Stimulated activated CD8-positive, alpha-beta memory T cell treated with anti-CD3 and anti-CD28 coated beads, Interleukin-15, amount 100 ng/mL, for 24 hours (primary cell): ENCODE data around the gene THEMIS2.
"Not testable (repeated sequence)": the region's sequence is repeated elsewhere in the genome, so short reads cannot be mapped to it uniquely, and the experiment has no call there.

Experiments used
- DNase-seq: peaks from one replicate; pipeline ENCODE4 v3.0.0-alpha.2; 2020; ENCODE audit warnings: low read depth

Gene THEMIS2

DNA sequence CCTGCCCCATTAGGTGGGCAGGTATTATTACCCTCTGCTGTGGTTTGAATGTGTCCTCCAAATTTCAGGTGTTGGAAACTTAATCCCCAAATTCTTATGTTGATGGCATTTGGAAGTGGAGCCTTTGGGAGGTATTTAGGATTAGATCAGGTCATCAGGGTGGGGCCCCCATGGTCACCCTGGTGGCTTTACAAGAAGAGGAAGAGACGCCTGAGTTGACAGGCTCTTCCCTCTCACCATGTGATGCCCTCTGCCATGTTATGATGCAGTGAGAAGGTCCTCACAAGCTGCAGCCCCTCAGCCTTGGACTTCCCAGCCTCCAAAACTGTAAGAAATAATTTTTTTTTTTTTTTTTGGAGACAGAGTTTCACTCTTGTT, 8.8 kb upstream of the THEMIS2 start:
- no peak for DNase-seq

- DNase-seq = no peak
Measured at GRCh38 chr1:27864264-27864895, 8.0 kb upstream of the THEMIS2 start.

GRCh38 chr1:27865821-27866220, 6.5 kb upstream of the THEMIS2 start:
- DNase-seq = no peak

- DNase-seq = no peak
Measured at GRCh38 chr1:27868556-27868931, 3.8 kb upstream of the THEMIS2 start.

DNA sequence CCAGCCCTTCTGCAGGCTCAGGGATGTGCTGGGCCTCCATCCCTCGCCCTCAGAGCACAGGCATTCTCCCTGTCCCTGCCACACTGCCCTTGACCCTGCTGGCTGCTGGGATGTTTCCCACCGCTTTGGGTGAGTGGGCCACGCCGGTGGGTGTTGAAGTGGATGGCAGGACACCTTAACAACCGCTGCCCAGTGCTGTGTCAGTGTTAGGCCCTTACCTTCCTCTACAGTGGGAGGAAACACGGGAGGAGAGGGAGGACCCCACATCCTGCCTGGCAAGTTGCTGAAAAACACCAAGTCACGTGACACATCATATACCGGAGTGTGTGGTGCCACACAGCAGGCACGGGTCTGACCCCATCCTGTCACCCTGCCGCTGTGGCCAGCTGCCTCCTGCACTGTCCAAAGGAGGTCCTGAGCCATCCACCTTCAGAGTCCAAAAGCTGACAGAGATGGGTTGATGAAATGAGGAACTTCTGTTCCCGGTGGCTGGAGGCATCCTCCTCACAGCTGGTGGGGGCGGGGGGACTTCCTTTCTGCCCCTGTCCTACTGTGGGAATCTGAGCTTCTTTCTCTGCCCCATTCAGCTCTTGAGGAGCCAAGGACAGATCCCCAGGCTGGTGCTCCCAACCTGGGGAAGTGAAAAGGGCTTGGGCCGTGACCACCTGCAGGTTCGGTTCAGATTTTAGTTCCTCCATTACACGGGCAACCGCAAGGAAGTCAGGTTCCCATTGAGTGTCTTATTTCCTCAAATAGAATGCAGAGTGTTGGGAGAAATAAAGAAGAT, 3.2 kb upstream of the THEMIS2 start:
- DNase-seq = no peak

DNA sequence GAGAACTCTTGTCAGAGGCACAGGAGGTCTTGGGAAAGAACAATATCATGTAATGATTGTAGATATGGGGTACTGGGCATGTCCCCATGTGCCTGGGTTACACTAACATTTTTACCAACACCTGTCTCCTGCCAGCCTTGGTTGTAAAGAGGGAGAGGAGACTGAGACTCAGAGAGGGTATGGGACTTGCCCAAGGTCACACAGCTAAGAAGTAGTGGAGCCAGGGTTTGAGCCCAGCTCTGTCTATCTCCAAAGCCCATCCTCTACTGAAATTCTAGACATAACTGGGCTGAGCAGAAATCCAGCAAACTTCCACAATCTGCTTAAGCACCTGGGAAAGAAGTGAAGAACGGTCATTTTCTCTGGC, 2.6 kb upstream of the THEMIS2 start:
- DNase-seq = no peak

GRCh38 chr1:27871076-27871475, 1.3 kb upstream of the THEMIS2 start:
- not testable (repeated sequence) for DNase-seq

DNA sequence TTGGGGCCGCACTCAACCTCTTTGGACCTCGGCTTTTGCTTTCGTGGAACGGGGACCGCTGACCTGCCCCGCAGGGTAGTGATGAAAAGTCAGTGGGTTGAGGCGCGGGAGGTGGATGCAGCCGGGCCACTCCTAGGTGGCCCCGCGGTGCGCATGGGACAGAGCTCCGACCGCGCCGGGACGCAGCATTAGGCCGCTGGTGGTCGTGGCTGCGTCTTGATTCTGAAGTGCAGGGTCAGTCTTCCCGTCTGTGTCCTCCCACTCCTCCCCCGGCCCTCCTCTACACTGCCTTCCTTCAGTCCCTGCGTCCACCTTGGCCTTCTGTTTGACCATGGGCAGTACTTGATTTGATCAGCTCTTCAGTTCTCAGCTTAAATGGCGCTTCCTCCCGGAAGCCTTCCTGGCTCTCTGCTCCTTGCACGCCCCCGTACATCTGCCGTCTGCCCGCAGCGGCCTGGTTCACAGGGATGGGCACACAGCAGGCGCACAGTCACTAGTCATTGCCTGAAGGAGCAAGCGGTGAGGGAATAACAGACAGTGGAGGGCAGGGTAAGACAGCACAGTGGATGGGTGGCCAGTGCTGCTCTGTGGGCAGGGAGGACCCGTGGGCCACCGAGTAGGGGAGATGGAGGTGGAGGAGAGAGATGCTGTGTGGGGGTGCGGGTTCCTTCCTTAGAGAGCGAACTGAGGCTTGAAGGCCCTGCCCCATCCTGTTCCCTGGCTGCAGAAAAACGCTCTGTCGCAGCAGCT, 633 bp downstream of the THEMIS2 start:
- no peak for DNase-seq

DNA sequence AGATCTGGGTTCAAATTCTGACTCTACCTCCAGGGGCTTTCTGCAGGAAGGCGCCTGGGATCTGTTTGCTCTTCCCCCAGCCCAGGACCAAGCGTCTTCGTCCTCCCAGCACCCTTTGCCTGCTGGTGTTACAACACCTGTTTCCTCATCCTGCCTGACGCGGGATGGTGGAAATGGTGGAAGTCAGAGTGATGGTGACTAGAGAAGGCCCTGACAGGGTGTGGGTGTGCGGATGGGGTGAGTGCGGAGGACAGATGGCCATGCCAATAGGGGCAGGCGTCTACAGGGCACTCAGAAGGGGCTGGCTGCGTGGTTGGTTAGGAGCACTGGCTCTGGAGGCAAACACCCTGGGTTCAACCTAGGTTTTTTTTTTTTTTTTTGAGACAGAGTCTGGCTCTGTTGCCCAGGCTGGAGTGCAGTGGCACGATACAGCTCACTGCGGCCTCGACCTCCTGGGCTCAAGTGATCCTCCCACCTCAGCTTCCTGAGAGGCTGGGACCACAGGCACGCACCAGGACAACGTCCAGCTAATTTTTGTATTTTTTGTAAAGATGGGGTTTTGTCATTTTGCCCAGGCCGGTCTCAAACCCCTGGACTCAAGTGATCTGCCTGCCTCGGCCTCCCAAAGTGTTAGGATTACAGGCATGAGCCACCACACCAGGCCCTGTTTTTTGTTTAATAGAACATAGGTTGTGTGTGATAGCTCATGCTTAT, 1.5 kb downstream of the THEMIS2 start:
- DNase-seq = no peak

- DNase-seq = no peak
Measured at GRCh38 chr1:27876341-27877114, 4.2 kb downstream of the THEMIS2 start.

DNA sequence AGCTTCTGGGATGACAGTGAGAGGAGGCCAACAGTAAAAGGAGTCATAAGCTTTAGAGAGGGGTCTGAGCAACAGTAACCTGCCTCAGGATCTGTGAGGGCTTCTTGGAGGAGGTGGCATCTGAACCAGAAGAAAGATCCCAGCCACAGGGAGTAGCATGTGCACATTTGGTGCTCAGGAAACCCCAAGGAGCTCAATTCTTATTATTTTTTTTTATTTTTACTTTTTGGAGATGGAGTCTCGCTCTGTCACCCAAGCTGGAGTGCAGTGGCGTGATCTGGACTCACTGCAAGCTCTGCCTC, 4.7 kb downstream of the THEMIS2 start:
- no peak for DNase-seq

GRCh38 chr1:27878039-27878438, 5.7 kb downstream of the THEMIS2 start:
- DNase-seq = no peak

DNA sequence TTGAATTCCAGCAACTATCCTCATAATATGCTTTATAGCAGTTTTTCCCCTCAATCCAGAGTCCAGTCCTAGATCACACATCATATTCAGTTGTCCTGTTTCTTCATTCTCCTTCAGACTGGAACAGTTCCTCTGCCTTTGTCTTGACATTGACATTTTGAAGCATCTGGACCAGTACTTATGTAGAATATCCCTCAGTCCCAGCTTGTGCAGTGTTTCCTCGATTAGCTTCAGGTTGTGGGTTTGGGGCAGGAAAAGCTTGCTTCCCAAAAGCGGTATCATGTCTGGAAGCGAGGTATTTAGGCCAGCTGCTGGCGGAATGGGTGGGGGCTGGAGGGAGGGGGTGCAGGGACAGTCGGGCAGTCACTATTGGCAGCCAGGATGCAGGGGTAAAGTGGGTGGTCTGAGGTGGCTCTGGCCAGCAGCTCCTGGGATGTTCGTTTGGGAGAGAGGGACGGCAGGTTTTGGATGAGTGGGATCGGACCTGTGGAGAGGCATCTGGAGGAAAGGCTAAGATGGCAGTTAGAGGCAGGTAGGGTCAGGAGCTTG, 6.5 kb downstream of the THEMIS2 start:
- no peak for DNase-seq

DNA sequence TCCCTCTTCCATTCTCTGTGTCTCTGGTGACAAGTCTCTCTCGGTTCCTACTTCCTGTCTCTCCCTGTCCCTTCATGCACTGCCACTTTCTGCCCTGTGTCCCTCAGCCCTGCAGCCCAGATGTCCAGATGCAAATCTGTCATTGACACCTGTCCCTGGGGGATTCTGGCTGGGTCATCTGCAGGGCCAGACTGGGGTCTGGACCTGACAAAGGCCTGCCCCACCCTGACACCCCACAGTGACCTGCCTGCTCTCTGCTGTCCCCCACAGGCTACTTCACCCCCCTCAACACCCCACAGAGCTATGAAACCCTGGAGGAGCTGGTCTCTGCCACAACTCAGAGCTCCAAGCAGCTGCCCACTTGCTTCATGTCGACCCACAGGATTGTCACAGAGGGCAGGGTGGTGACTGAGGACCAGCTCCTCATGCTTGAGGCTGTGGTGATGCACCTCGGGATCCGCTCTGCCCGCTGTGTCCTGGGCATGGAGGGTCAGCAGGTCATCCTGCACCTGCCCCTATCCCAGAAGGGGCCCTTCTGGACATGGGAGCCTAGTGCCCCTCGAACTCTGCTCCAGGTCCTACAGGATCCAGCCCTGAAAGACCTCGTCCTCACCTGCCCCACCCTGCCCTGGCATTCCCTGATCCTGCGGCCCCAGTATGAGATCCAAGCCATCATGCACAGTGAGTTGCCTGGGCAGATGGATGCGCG, 7.2 kb downstream of the THEMIS2 start:
- no peak for DNase-seq

- no peak for DNase-seq
Measured at GRCh38 chr1:27882543-27882903, 10.2 kb downstream of the THEMIS2 start.

DNA sequence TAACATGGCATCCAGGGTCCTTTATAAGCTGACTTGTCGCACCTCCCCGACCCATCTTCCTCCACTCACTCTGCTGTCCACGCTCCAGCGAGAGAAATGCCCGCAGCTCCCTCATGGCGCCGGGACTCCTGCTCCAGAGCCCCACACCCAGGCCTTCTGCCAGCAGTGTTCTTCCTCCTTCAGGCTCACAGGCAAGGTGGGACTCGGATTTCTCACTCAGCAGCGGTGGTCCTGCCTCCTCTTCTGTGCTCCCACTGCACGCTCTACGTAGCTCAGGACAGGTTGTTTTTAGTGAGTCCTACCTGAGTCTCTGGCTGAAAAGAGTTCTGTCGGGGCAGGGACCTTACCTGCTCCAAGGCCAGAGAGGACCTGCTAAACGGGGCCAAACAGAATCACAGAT, 11.2 kb downstream of the THEMIS2 start:
- DNase-seq = no peak

DNA sequence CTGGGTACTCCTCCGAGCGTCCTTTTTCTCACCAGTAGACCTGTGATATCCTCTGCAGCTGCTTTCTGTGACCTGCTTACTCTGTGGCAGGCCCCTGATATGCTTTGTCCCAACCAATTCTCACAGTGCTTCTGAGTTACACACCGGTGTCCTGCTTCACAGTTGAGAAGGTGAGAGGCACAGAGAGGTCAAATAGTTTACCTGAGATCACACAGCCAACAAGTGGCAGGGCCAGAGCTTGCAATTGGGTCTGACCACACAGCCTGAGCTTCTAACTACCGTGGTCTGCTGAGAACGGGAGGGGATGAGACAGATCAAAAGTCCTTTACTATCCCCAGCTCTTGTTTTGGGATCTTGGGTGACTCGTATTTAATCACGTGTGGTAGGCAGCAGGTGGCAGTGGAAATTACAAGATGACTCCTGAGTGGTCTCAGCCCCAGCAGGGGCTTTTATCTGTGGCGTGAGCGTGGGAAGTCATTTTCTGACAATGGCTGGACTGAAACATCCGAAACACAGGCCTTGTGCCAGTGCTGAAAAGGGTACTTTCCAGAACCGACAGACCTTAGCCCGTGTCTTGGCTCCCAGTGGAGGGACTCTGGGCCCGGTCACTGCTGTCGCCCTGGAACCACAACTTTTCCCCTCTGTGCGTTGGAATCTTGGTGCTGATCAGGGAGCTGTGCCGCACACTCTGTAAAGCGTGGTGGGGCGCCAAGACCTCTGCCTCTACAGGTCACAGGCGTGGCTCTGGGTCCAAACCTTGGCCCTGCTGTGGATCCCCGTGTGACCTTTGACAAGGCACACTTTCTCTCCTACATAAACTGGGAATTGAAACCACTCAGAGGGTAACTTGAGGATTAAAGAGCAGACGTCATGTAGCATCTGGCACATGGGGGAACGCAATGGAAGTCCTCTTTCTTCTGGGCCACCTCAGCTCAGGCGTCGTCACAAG, 11.9 kb downstream of the THEMIS2 start:
- no peak for DNase-seq

DNA sequence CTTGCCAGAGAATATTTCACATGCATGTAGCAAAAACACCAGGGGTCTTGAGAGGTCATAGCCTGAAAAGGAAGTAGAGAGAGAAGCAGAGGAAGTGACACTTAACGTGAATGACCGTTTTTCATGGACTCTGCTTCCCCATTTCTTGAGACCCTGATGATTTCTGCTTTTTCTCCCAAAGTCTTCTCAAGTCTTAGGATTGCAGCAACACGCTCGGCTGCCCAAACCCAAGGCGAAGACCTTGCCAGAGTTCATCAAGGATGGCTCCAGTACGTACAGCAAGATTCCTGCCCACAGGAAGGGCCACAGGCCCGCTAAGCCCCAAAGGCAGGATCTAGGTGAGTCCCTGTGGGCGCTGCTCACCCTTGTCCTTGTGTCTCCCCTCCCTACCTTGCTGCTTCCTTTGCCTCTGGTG, 12.8 kb downstream of the THEMIS2 start:
- DNase-seq = no peak

DNA sequence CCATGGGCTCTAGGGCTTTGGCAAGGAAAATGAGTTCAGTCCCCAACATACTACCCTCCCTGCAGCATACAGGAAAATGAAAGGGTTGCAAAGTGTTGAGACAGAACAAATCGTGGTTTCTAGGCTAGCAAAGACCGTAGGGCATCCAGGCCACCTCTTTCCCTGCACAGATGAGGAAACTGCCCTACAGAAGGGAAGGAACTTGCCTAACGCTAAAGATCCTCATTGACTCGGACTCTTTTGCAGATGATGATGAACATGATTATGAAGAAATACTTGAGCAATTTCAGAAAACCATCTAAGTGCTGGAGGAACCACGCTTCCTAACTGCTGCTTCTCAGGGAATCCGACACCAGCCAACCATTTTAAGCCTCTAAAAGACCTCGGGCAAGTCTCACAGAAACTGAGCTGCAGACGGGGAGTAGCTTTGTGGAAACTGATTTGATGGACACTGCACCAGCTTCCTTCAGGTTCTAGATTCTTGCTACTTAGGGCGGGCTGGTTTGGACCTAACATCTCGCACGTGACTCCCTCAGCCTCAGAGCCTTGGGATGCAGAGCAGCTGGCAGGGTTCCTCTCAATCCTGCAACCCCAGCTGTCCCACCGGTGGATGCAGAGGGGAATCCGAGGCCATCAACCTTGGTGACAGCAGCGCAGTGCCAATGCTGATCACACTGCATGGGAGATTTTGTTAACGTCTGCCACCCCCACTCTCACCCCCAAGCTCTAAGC, 13.4 kb downstream of the THEMIS2 start:
- no peak for DNase-seq
